Sigmoid colon (tissue), 7 donors: ENCODE measurements around the gene PLCE1. TPM values are rescaled to one million over a fixed set of nuclear protein-coding genes. Genes with fewer than 3 reads are reported as not detected.

Experiments
- DNase-seq: peaks from one replicate; pipeline ENCODE4 v3.0.0-alpha.2; 2019
- H3K27ac ChIP-seq, 4 donors: fragments of 200-600 bp; sonication (generic); one replicate each; pipeline ENCODE4 v1.5.1; 2016 to 2019; ENCODE audit warnings: mild to moderate bottlenecking in 1 of 4
- H3K27me3 ChIP-seq, 3 donors: fragments of 200-600 bp; sonication (generic); one replicate each; pipeline ENCODE4 v1.5.1; 2019; ENCODE audit warnings: mild to moderate bottlenecking in 1 of 3
- H3K36me3 ChIP-seq, 4 donors: fragments of 200-600 bp; sonication (generic); one replicate each; pipeline ENCODE4 v1.5.1; 2016 to 2019
- H3K4me1 ChIP-seq, 4 donors: fragments of 200-600 bp; sonication (generic); one replicate each; pipeline ENCODE4 v1.5.1; 2017 to 2019
- H3K4me3 ChIP-seq, 4 donors: fragments of 200-600 bp; sonication (generic); one replicate each; pipeline ENCODE4 v1.5.1; 2017 to 2019; ENCODE audit warnings: mild to moderate bottlenecking in 2 of 4, moderate library complexity in 1 of 4
- H3K9me3 ChIP-seq, 4 donors: fragments of 200-600 bp in 3 of 4; sonication (generic) in 3 of 4; one replicate each; pipeline versions ENCODE4 v1.5.1 to v1.6.1; 2013 to 2019
- CTCF ChIP-seq, 4 experiments: fragments of 450-650 bp in 3 of 4; fragments of 200-600 bp in 1 of 4; IDR thresholded peaks; one replicate each; pipeline ENCODE4 v1.5.1; 2016 to 2019; ENCODE audit warnings: antibody characterized with exemption in 4 of 4, mild to moderate bottlenecking in 3 of 4, moderate library complexity in 2 of 4
- EP300 ChIP-seq, 4 donors: sonication (generic); formaldehyde crosslinking; IDR thresholded peaks; one replicate each; pipeline ENCODE4 v1.6.1; 2017; ENCODE audit warnings: antibody characterized with exemption in 4 of 4
- POLR2A ChIP-seq, 2 donors: fragments of 450-650 bp; IDR thresholded peaks; one replicate each; pipeline ENCODE4 v1.6.1; 2016; ENCODE audit warnings: antibody characterized with exemption in 2 of 2, mild to moderate bottlenecking in 2 of 2, moderate library complexity in 2 of 2
- POLR2AphosphoS5 ChIP-seq, 4 donors: sonication (generic); formaldehyde crosslinking; IDR thresholded peaks; one replicate each; pipeline ENCODE4 v1.6.1; 2017; ENCODE audit warnings: antibody characterized with exemption in 4 of 4
- WGBS, 2 donors: extraction: QIAGEN DNeasy Blood & Tissue Kit; methylation state at CpG; one replicate each; pipeline ENCODE4 v1.1.7; 2013; 5-methylcytosine and 5-hydroxymethylcytosine counted together
- intact Hi-C: fragments of 100-400 bp; cut with DNase I; formaldehyde crosslinking; loops from one replicate; pipeline ENCODE4 v1.15.1; 2023
- polyA plus RNA-seq, 3 donors: library from polyadenylated mRNA; stranded (reverse); fragments of 200-250 nt; gene quantifications; one replicate each; pipeline ENCODE4 v1.2.3, GENCODE V29; 2013
- total RNA-seq, 4 donors: library from RNA; depleted of rRNA; stranded (reverse); fragments of >200 nt; gene quantifications; one replicate each; pipeline ENCODE4 v1.1.0, GENCODE V29; 2016
- donor health status: healthy with polysubstance abuse.
- donor health status: Bipolar disorder and iron deficiency.
- donor health status: healthy.

Gene PLCE1
- total and polyA plus RNA-seq, 7 donors, result 6.0 to 12.4 (median 8.1) TPM

GRCh38 chr10:93977442-93977841 lies 16.3 kb upstream of the PLCE1 start:
- no peak overlapping the region for H3K27ac ChIP-seq
- H3K9me3 ChIP-seq, result no peaks in the 10 kb centered on the region
- TF ChIP-seq POLR2A (IDR thresholded peaks at IDR 0.05), result no peak
- no peak for TF ChIP-seq EP300 (IDR thresholded peaks at IDR 0.05)
- no peak for TF ChIP-seq CTCF (IDR thresholded peaks at IDR 0.05)
- TF ChIP-seq POLR2AphosphoS5 (IDR thresholded peaks at IDR 0.05), result no peak
- H3K4me1 ChIP-seq, result no peaks in the 10 kb centered on the region
- intact Hi-C loops, result no loop called here
- WGBS, 2 donors, result 79 to 88% methylated on average over 3 of the region's 3 CpGs
- no peaks in the 10 kb centered on the region for H3K36me3 ChIP-seq
- no peak overlapping the region for H3K4me3 ChIP-seq
- DNase-seq, result no peak
- no peaks in the 10 kb centered on the region for H3K27me3 ChIP-seq

- H3K27ac ChIP-seq, result no peak overlapping the region
- WGBS, 2 donors, result 95 to 96% methylated on average over 3 of the region's 3 CpGs
- no peaks in the 10 kb centered on the region for H3K36me3 ChIP-seq
- H3K4me1 ChIP-seq, result no peaks in the 10 kb centered on the region
- TF ChIP-seq POLR2A (IDR thresholded peaks at IDR 0.05) (no peak), CTCF (IDR thresholded peaks at IDR 0.05) (no peak), POLR2AphosphoS5 (IDR thresholded peaks at IDR 0.05) (no peak), EP300 (IDR thresholded peaks at IDR 0.05) (no peak)
- no peaks in the 10 kb centered on the region for H3K27me3 ChIP-seq
- intact Hi-C loops, result no loop called here
- no peaks in the 10 kb centered on the region for H3K9me3 ChIP-seq
- H3K4me3 ChIP-seq, result no peak overlapping the region
- DNase-seq, result no peak
These were observed 13.2 kb upstream of the PLCE1 start for GRCh38 chr10:93980486-93980885.

DNA sequence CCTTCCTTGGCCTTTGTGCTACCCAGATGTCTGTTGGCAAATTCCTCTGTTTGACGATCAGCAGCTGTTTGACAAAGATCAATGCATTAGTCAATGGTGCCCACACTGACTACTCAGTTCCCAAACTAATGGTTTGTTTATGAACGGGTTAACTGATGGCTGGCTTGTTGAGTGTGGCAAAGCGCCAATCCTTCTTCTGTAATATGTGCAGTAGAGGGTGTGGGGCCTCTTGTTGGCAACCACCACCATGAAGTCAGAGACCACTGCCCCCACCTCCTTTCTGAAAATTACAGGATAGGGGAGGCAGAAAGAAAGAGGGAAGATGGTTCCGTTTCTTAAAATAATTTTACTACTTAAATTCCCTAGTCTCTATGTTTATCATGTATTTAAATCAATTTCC lies 2.6 kb upstream of the PLCE1 start:
- Histone ChIP-seq H3K4me1 (peaks cover 0 to 43% (median 18%) of the 10 kb centered on the region in 4 donors), H3K9me3 (no peaks in the 10 kb centered on the region), H3K27ac (peak overlapping the region in 2 of 4 donors; percentile 71 to 74), H3K36me3 (no peaks in the 10 kb centered on the region), H3K4me3 (no peak overlapping the region), H3K27me3 (no peaks in the 10 kb centered on the region)
- TF ChIP-seq POLR2AphosphoS5 (IDR thresholded peaks at IDR 0.05) (no peak), CTCF (IDR thresholded peaks at IDR 0.05) (no peak), EP300 (IDR thresholded peaks at IDR 0.05) (no peak), POLR2A (IDR thresholded peaks at IDR 0.05) (no peak)
- DNase-seq, result no peak
- WGBS, 2 donors, result 26 to 57% methylated on average over 4 of the region's 4 CpGs
- intact Hi-C loops, result no loop called here

- no peak for TF ChIP-seq POLR2A (IDR thresholded peaks at IDR 0.05)
- TF ChIP-seq POLR2AphosphoS5 (IDR thresholded peaks at IDR 0.05), result peak in 1 of 4 donors; percentile 28
- Histone ChIP-seq H3K9me3 (no peaks in the 10 kb centered on the region), H3K27ac (peak overlapping the region; percentile 27 to 74 (median 59)), H3K27me3 (no peaks in the 10 kb centered on the region), H3K4me3 (no peak overlapping the region), H3K36me3 (no peaks in the 10 kb centered on the region), H3K4me1 (peaks cover 0 to 43% (median 18%) of the 10 kb centered on the region in 4 donors)
- intact Hi-C loops, result no loop called here
- peak; percentile 73 for DNase-seq
- 5 to 40% methylated on average over 8 of the region's 8 CpGs for WGBS, 2 donors
These were observed 2.0 kb upstream of the PLCE1 start for GRCh38 chr10:93991596-93992284.

GRCh38 chr10:93992400-93993030 lies 1.2 kb upstream of the PLCE1 start:
- Histone ChIP-seq H3K4me3 (no peak overlapping the region), H3K4me1 (peaks cover 0 to 43% (median 18%) of the 10 kb centered on the region in 4 donors), H3K9me3 (no peaks in the 10 kb centered on the region), H3K27ac (peak overlapping the region; percentile 27 to 74 (median 59)), H3K27me3 (no peaks in the 10 kb centered on the region), H3K36me3 (no peaks in the 10 kb centered on the region)
- no peak for DNase-seq
- intact Hi-C loops, result no loop called here
- WGBS, 2 donors, result 55 to 78% methylated on average over 2 of the region's 2 CpGs
- TF ChIP-seq POLR2AphosphoS5 (IDR thresholded peaks at IDR 0.05) (no peak), EP300 (IDR thresholded peaks at IDR 0.05) (no peak), POLR2A (IDR thresholded peaks at IDR 0.05) (no peak), CTCF (IDR thresholded peaks at IDR 0.05) (no peak)
